ENCODE results near the gene BLOC1S5.

DNA sequence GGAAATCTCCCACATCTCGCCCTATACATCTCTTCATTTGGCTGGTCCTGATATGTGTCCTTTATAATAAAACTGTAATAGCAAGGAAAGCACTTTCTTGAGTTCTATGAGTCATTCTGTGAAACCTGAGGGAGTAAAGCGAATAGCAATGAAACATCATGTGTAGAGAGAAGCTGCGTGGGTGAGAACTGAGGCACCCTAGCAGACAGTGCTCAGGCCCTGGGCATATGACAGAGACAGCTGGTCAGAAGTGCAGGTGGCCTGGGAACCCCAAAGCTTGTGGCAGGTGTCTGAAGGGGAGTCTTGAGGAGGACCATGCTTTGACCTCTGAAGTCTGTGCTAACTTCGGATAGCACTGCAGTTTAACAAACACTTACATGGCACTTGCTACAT, 1.3 kb upstream of the BLOC1S5 start:
- TF ChIP-seq POLR2A (IDR thresholded peaks at IDR 0.05; ENCODE audit: control extremely low read depth in 1 of 2, low read depth in 2 of 2, low read length in 2 of 2) (no peak), CEBPB (IDR thresholded peaks at IDR 0.05; ENCODE audit: low read depth, low read length) (no peak), GABPA (IDR thresholded peaks at IDR 0.05; ENCODE audit: borderline replicate concordance, insufficient read depth, low read length) (no peak), MAFK (IDR thresholded peaks at IDR 0.05; ENCODE audit: low read depth, low read length) (no peak), FOSL1 (IDR thresholded peaks at IDR 0.05; ENCODE audit: insufficient read depth, low read depth, low read length) (no peak), RAD21 (IDR thresholded peaks at IDR 0.05 in 1 of 2, conservative IDR thresholded peaks at IDR 0.05 in 1 of 2; ENCODE audit: low read depth in 2 of 2, low read length in 2 of 2) (no peak), RBBP5 (IDR thresholded peaks at IDR 0.05; ENCODE audit: borderline replicate concordance, low read depth, low read length) (no peak), CREB1 (IDR thresholded peaks at IDR 0.05) (no peak), TAF1 (IDR thresholded peaks at IDR 0.05; ENCODE audit: low read depth, low read length) (no peak), SIX5 (IDR thresholded peaks at IDR 0.05; ENCODE audit: low read depth, low read length) (no peak)
- TF ChIP-seq, protein P1, sequence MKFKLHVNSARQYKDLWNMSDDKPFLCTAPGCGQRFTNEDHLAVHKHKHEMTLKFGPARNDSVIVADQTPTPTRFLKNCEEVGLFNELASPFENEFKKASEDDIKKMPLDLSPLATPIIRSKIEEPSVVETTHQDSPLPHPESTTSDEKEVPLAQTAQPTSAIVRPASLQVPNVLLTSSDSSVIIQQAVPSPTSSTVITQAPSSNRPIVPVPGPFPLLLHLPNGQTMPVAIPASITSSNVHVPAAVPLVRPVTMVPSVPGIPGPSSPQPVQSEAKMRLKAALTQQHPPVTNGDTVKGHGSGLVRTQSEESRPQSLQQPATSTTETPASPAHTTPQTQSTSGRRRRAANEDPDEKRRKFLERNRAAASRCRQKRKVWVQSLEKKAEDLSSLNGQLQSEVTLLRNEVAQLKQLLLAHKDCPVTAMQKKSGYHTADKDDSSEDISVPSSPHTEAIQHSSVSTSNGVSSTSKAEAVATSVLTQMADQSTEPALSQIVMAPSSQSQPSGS (IDR thresholded peaks at IDR 0.05; ENCODE audit: low read length): no peak
- TF ChIP-seq, protein P2, sequence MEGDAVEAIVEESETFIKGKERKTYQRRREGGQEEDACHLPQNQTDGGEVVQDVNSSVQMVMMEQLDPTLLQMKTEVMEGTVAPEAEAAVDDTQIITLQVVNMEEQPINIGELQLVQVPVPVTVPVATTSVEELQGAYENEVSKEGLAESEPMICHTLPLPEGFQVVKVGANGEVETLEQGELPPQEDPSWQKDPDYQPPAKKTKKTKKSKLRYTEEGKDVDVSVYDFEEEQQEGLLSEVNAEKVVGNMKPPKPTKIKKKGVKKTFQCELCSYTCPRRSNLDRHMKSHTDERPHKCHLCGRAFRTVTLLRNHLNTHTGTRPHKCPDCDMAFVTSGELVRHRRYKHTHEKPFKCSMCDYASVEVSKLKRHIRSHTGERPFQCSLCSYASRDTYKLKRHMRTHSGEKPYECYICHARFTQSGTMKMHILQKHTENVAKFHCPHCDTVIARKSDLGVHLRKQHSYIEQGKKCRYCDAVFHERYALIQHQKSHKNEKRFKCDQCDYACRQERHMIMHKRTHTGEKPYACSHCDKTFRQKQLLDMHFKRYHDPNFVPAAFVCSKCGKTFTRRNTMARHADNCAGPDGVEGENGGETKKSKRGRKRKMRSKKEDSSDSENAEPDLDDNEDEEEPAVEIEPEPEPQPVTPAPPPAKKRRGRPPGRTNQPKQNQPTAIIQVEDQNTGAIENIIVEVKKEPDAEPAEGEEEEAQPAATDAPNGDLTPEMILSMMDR (IDR thresholded peaks at IDR 0.05; ENCODE audit: control extremely low read depth in 1 of 3, insufficient read depth in 1 of 3, low read depth in 1 of 3, low read length in 3 of 3): no peak
